Measurements from ENCODE around the gene COL4A1.

- TF ChIP-seq CTCF (IDR thresholded peaks at IDR 0.05) (no peak), POLR2A (IDR thresholded peaks at IDR 0.05) (no peak)
Measured at GRCh38 chr13:110309661-110310524, 2.9 kb upstream of the COL4A1 start.

All from heart left ventricle (tissue), 13 donors.